Activated gamma-delta T cell treated with anti-CD3 and anti-CD28 coated beads, Interleukin-2, amount 50 U/mL, for 16 hours (primary cell): Measurements from ENCODE around the gene TBK1.
"Not testable (repeated sequence)": the region's sequence is repeated elsewhere in the genome, so short reads cannot be mapped to it uniquely, and the experiment has no call there.

Source experiments
- DNase-seq: peaks from one replicate; pipeline ENCODE4 v3.0.0-alpha.2; 2020; ENCODE audit warnings: low read depth

Gene TBK1

DNA sequence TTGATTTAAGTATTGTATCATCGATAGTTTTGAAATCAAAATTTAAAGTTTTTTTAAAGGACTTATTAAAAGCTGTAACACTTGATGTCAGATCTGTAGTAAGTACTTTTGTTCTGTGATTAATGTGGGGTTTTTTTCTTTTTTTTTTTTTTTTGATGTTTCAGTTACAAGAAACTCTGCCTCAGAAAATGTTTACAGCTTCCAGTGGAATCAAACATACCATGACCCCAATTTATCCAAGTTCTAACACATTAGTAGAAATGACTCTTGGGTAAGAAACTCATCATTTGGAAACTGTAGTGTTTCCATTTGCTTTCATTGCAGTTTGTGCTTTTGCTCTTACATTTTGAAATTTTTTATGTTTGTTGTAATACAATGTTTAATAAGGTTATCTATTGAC lies 45.6 kb downstream of the TBK1 start:
- DNase-seq = no peak

DNA sequence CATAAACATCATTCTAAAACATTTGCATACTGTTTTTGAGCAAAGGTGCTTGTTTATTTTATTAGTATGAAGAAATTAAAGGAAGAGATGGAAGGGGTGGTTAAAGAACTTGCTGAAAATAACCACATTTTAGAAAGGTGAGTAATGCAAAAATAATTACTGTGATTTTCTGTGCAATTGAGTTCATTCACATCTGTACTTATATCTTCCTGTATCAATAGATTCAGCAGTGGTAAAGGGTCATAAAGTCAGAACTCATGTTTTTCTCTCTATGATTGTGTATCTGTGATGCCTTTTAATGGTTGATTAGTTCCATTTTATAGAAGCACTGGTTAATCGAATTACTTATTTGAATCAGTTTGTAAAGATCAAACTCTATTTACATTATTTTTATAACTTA lies 46.0 kb downstream of the TBK1 start:
- no peak for DNase-seq

- DNase-seq = no peak
Observed at GRCh38 chr12:64500394-64500793, 48.5 kb downstream of the TBK1 start.

DNA sequence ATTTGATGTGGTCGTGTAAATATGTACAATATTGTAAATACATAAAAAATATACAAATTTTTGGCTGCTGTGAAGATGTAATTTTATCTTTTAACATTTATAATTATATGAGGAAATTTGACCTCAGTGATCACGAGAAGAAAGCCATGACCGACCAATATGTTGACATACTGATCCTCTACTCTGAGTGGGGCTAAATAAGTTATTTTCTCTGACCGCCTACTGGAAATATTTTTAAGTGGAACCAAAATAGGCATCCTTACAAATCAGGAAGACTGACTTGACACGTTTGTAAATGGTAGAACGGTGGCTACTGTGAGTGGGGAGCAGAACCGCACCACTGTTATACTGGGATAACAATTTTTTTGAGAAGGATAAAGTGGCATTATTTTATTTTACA lies 49.6 kb downstream of the TBK1 start:
- DNase-seq = no peak

DNA sequence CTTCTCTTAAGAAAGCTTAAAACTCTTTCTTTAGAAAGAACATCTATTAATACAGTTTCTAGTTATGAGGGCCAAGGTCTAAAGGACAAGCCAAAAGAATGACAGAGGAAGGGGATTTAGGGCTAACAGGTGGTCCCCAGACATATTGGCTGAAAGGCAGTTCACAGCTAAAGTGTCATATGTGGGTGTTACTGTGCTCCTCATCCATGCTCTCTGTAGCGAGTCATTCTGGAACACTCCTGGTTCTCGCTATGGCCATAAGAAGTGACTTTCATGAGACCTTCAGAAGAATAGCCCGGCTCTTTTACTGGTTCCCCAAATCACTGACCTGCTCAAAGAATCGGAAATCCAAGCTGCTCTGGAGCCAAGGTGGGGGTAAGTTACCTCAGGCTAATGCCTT lies 55.0 kb downstream of the TBK1 start:
- no peak for DNase-seq

DNA sequence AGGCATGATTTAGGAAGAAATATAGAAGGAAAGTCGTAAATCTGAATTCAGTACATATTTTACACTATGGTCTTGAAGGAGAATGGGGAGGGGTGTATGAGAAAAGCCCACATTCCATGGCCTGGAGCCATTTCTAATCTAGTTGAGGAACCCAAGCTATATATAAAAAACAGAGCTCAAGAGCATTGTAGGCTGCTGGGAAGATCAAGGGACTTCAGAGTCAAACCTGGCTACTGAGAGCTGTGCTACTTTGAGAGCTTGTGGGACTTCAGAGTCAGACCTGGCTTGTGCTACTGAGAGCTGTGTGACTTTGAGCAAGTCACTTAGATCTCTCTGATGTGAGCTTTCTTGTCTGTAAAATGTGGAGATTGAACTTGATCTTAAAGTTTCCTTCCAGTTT lies 58.7 kb downstream of the TBK1 start:
- DNase-seq = no peak

DNA sequence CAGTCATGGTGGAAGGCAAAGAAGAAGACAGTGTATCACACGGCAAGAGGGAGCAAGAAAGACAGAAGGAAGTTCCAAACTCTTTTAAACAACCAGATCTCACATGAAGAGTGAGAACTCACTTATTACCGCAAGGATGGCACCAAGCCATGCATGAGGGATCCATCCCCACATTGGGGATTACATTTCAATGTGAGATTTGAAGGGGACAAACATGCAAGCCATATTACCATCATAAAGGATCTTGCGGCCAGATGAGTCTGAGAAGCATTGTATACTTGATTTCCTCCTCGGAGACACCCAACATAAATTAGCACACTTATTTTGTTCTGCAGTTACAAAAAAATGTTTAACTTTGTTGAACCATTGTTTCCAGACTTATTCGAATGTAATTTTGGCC lies 66.5 kb downstream of the TBK1 start:
- no peak for DNase-seq

DNA sequence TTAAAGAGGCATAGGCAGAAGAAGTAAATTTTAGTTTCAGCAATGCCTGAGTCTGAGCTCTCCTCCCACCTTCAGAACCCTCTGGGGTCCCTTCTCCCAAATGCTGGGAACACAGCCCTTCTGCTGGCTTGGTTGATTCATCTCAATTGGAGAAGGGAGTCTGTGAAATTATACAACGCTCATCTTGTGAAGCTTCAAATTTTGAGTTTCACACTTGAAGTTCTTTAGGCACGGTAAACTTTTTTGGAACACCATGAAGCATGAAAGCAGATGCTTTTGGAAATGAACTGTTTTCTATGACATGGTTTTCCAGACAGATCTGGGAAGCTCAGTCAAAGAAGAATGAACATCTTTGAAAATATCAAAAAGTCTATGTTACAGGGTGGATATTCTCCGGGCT lies 69.9 kb downstream of the TBK1 start:
- DNase-seq = no peak

- DNase-seq = no peak
Observed at GRCh38 chr12:64522316-64522715, 70.4 kb downstream of the TBK1 start.

DNA sequence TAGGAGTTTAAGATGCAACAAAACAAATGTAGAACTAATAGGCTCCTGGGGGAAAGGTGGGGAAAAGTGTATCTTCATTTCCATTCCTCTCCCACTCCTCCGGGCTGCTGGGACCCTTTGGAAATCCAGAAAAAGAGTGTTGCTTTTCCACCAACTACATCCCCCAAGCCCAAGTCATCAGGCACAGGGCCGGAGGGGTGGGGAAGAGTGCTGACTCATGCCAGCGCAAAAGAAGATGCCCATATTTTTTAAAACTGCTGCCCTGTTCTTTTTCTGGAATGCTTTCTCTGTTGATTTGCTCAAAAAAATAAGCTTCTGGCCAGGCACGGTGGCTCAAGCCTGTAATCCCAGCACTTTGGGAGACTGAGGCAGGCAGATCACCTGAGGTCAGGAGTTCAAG lies 70.9 kb downstream of the TBK1 start:
- no peak for DNase-seq

GRCh38 chr12:64523565-64524444 lies 71.9 kb downstream of the TBK1 start:
- DNase-seq = not testable (repeated sequence)

GRCh38 chr12:64525461-64526160 lies 73.7 kb downstream of the TBK1 start:
- DNase-seq = no peak

- no peak for DNase-seq
Observed at GRCh38 chr12:64526859-64527258, 74.9 kb downstream of the TBK1 start.

GRCh38 chr12:64528616-64529015 lies 76.7 kb downstream of the TBK1 start:
- no peak for DNase-seq

- DNase-seq = no peak
Observed at GRCh38 chr12:64530566-64530965, 78.6 kb downstream of the TBK1 start.

GRCh38 chr12:64531665-64532334 lies 79.9 kb downstream of the TBK1 start:
- no peak for DNase-seq

DNA sequence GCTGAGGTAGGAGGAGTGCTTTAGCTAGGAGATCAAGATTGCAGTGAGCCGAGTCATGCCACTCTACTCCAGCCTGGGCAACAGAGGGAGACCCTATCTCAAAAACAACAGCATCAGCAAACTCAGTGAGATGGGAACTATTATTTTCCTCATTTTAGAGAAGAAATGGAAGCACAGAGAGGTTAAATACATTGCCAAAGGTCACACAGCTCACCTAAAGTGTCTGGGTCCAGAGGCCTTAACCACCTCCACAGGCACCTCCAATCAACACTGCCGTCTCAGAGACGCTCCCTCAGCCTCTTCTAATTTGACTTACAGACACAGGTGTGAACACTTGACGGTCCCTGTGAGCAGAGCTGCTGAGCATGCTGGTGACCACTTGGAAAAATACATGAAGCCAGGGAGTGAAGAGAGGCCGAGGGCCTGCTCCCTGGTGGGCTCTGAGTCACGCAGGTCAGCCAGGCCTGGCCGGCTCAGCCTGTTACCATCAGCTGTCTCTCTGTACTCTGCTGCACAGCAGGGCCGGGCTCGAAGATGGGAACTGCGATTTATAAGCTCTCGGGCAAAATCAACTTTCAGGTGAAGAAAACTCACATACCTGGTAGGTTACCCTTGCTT lies 80.9 kb downstream of the TBK1 start:
- DNase-seq = no peak

DNA sequence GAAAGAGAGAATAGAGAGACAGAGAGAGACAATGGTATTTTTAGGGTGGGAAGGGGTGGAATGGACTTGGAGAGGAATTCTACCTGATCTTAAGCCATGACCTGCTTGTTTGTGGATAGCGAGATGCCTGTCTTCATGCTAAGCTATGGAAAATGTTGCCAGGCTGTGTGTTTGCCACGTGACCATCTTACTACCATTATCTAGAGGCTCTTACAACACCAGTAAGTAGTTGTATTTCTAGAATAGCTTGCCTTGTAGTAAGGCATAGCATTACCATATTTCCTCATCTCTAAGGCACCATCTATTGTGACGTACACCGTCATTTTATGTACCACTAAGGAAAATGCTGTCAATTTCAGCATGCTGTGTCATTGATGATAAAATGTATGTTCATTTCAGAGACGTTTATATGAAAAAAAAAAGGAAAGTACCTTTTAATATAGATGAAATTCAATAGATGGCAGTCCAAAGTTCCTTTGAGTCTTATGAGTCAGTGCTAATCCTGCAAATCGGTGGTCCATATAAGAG lies 82.8 kb downstream of the TBK1 start:
- no peak for DNase-seq

DNA sequence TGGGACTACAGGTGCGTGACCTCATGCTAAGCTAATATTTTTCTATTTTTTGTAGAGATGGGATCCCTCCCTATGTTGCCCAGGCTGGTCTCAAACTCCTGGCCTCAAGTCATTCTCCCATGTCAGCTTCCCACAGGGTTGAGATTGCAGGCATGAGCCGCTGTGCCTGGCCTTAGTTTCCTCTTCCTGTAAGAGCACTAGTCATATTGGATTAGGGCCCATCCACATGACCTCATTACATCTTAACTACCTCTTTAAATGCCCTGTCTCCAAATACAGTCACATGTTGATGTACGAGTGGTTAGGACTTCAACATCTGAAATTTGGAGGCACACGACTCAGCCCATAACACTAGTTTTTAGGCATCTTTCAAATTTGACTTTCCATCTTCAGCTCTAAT lies 86.2 kb downstream of the TBK1 start:
- no peak for DNase-seq

DNA sequence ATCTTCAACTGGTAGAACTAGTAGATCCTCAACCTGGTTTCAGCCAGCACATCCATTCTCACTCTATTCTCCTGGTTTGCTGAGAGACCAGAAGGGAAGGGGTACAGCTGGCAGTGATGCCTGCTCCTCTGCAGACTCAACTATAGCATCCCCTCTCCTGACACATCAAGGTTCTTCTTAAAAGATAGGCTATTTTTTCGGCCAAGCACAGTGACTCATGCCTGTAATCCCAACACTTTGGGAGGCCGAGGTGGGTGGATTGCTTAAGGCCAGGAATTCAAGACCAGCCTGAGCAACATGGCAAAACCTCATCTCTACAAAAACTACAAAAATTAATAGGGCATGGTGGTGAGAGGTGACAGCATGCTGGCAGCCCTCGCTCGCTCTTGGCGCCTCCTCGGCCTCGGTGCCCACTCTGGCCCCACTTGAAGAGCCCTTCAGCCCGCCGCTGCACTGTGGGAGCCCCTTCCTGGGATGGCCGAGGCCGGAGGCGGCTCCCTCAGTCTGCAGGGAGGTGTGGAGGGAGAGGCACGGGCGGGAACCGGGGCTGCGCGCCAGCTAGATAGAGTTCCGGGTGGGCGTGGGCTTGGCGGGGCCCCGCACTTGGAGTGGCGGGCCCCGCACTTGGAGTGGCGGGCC lies 90.6 kb downstream of the TBK1 start:
- not testable (repeated sequence) for DNase-seq

- no peak for DNase-seq
Observed at GRCh38 chr12:64544371-64545080, 92.6 kb downstream of the TBK1 start.
